ENCODE measurements around the gene OLR1. TPM values are rescaled to one million over a fixed set of nuclear protein-coding genes. Genes with fewer than 3 reads are reported as not detected.
A peak's percentile ranks its signal among the peaks of the same experiment; 100 is the strongest.

OLR1 gene
- total and polyA plus RNA-seq, 2 donors (not counting 1 experiment from before 2014, with no cell fraction given): not detected

GRCh38 chr12:10131111-10131690 lies 40.7 kb downstream of the OLR1 start:
- peaks cover 55% of the 10 kb centered on the region for H3K27me3 Mint-ChIP-seq
- H3K4me3 Mint-ChIP-seq: no peak overlapping the region
- WGBS (ENCODE audit: insufficient coverage): no CpG with 5 or more reads among the region's 2 CpGs
- Histone ChIP-seq H3K9ac (ENCODE audit: low read length) (no peak overlapping the region), H4K20me1 (ENCODE audit: control insufficient read depth, insufficient read depth, low read length, poor library complexity, severe bottlenecking) (no peaks in the 10 kb centered on the region), H2AFZ (ENCODE audit: insufficient read depth, low read depth, low read length, poor library complexity, severe bottlenecking) (no peak overlapping the region), H3K27ac (ENCODE audit: low read length in 2 of 2) (no peak overlapping the region), H3K4me3 (ENCODE audit: control extremely low read depth in 1 of 5, extremely low read depth in 1 of 5, insufficient read depth in 1 of 5, low read depth in 2 of 5, low read length in 4 of 5) (no peak overlapping the region), H3K4me2 (replicated peaks; ENCODE audit: low read depth, low read length, poor library complexity, severe bottlenecking) (no peak overlapping the region), H3K79me2 (ENCODE audit: control insufficient read depth, insufficient read depth, low read length) (no peaks in the 10 kb centered on the region), H3K4me1 (ENCODE audit: control insufficient read depth in 2 of 2, insufficient read depth in 2 of 2, low read length in 2 of 2) (peaks cover 7 to 17% of the 10 kb centered on the region in 2 donors), H3K9me3 (ENCODE audit: control extremely low read depth in 1 of 3, control insufficient read depth in 2 of 3, insufficient read depth in 1 of 3, low read length in 2 of 3) (peaks cover 0 to 4% (median 0%) of the 10 kb centered on the region in 3 donors), H3K27me3 (replicated peaks in 1 of 4; ENCODE audit: control extremely low read depth in 1 of 4, control insufficient read depth in 3 of 4, insufficient read depth in 4 of 4, low read length in 3 of 4) (peaks cover 0 to 32% (median 29%) of the 10 kb centered on the region in 4 experiments), H3K36me3 (replicated peaks in 1 of 2; ENCODE audit: control extremely low read depth in 1 of 2, control insufficient read depth in 1 of 2, extremely low read depth in 1 of 2, insufficient read depth in 2 of 2, low read length in 1 of 2) (no peaks in the 10 kb centered on the region)
- ChIA-PET CTCF (interaction anchor here (1.0 to 2.0 kb wide), 3 partner anchors 12 to 317 kb away, joined by 4 to 5 read pairs (median 5); no protein-coding TSS in a partner anchor), POLR2A (no interaction called here)
- H3K27ac Mint-ChIP-seq: no peak overlapping the region
- ATAC-seq (ENCODE audit: low read depth) (no peak), DNase-seq (no peak)
- intact Hi-C loops (cut with micrococcal nuclease): no loop called here
- H3K4me1 Mint-ChIP-seq: peaks cover 14% of the 10 kb centered on the region
- no peaks in the 10 kb centered on the region for H3K9me3 Mint-ChIP-seq (ENCODE audit: insufficient read depth)
- TF ChIP-seq, protein P1, sequence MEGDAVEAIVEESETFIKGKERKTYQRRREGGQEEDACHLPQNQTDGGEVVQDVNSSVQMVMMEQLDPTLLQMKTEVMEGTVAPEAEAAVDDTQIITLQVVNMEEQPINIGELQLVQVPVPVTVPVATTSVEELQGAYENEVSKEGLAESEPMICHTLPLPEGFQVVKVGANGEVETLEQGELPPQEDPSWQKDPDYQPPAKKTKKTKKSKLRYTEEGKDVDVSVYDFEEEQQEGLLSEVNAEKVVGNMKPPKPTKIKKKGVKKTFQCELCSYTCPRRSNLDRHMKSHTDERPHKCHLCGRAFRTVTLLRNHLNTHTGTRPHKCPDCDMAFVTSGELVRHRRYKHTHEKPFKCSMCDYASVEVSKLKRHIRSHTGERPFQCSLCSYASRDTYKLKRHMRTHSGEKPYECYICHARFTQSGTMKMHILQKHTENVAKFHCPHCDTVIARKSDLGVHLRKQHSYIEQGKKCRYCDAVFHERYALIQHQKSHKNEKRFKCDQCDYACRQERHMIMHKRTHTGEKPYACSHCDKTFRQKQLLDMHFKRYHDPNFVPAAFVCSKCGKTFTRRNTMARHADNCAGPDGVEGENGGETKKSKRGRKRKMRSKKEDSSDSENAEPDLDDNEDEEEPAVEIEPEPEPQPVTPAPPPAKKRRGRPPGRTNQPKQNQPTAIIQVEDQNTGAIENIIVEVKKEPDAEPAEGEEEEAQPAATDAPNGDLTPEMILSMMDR (IDR thresholded peaks at IDR 0.05): no peak
- no peak for TF ChIP-seq EZH2 (IDR thresholded peaks at IDR 0.05; ENCODE audit: borderline replicate concordance, insufficient read depth, low read depth, low read length, poor library complexity, severe bottlenecking)

GRCh38 chr12:10130042-10130441 lies 41.9 kb downstream of the OLR1 start, which contains the start of gene CLEC7A:
Gene CLEC7A, minus strand, starts transcription at chr12:10130199. Its CDS starts 117 bp downstream, at chr12:10130082.
- ChIA-PET POLR2A (no interaction called here), CTCF (interaction anchor here (0.6 to 2.7 kb wide), 6 partner anchors 9 to 380 kb away, joined by 3 to 8 read pairs (median 4); no protein-coding TSS in a partner anchor)
- H3K79me2 ChIP-seq (ENCODE audit: control insufficient read depth, insufficient read depth, low read length): no peaks in the 10 kb centered on the region
- Mint-ChIP-seq H3K27ac (peak within 1 kb of the TSS; percentile 12), H3K27me3 (peaks cover 60% of the 10 kb centered on the region), H3K4me3 (peak within 1 kb of the TSS; percentile 18), H3K9me3 (ENCODE audit: insufficient read depth) (no peaks in the 10 kb centered on the region), H3K4me1 (peaks cover 14% of the 10 kb centered on the region)
- H3K9ac ChIP-seq (ENCODE audit: low read length): no peak within 1 kb of the TSS
- intact Hi-C loops (cut with micrococcal nuclease): no loop called here
- ATAC-seq (ENCODE audit: low read depth): peak; percentile 56
- H2AFZ ChIP-seq (ENCODE audit: insufficient read depth, low read depth, low read length, poor library complexity, severe bottlenecking): no peak within 1 kb of the TSS
- peak within 1 kb of the TSS; percentile 36 for H3K4me2 ChIP-seq (replicated peaks; ENCODE audit: low read depth, low read length, poor library complexity, severe bottlenecking)
- H3K27me3 ChIP-seq (replicated peaks in 1 of 4; ENCODE audit: control extremely low read depth in 1 of 4, control insufficient read depth in 3 of 4, insufficient read depth in 4 of 4, low read length in 3 of 4): peaks cover 0 to 40% (median 28%) of the 10 kb centered on the region in 4 experiments
- no peaks in the 10 kb centered on the region for H4K20me1 ChIP-seq (ENCODE audit: control insufficient read depth, insufficient read depth, low read length, poor library complexity, severe bottlenecking)
- H3K27ac ChIP-seq (ENCODE audit: low read length in 2 of 2): no peak within 1 kb of the TSS
- no peaks in the 10 kb centered on the region for H3K36me3 ChIP-seq (replicated peaks in 1 of 2; ENCODE audit: control extremely low read depth in 1 of 2, control insufficient read depth in 1 of 2, extremely low read depth in 1 of 2, insufficient read depth in 2 of 2, low read length in 1 of 2)
- peaks cover 0 to 4% (median 0%) of the 10 kb centered on the region in 3 donors for H3K9me3 ChIP-seq (ENCODE audit: control extremely low read depth in 1 of 3, control insufficient read depth in 2 of 3, insufficient read depth in 1 of 3, low read length in 2 of 3)
- TF ChIP-seq, protein P1 (IDR thresholded peaks at IDR 0.05): no peak
- no peak for TF ChIP-seq EZH2 (IDR thresholded peaks at IDR 0.05; ENCODE audit: borderline replicate concordance, insufficient read depth, low read depth, low read length, poor library complexity, severe bottlenecking)
- no CpG with 5 or more reads among the region's 1 CpG for WGBS (ENCODE audit: insufficient coverage)
- H3K4me3 ChIP-seq (ENCODE audit: control extremely low read depth in 1 of 5, extremely low read depth in 1 of 5, insufficient read depth in 1 of 5, low read depth in 2 of 5, low read length in 4 of 5): peak within 1 kb of the TSS in 1 of 5 experiments; percentile 71
- peaks cover 7 to 17% of the 10 kb centered on the region in 2 donors for H3K4me1 ChIP-seq (ENCODE audit: control insufficient read depth in 2 of 2, insufficient read depth in 2 of 2, low read length in 2 of 2)
- DNase-seq: peak; percentile 66
